SK-N-MC (cell line): ENCODE data around the gene LIN7A.
A peak's percentile ranks its signal among the peaks of the same experiment; 100 is the strongest.

ENCODE experiments used
- DNase-seq: peaks from one replicate; pipeline ENCODE4 v3.0.0-alpha.2; 2011; ENCODE audit warnings: low read depth, low spot score
- H3K27ac ChIP-seq: fragments of 200-600 bp; sonication (generic); 2 replicates; pipeline ENCODE4 v1.5.1; 2016; ENCODE audit warnings: mixed run types
- H3K36me3 ChIP-seq: fragments of 200-600 bp; sonication (generic); 2 replicates; pipeline ENCODE4 v1.6.1; 2017; ENCODE audit warnings: antibody characterized with exemption, low read length, mixed read lengths; ENCODE audit not compliant: insufficient read depth
- H3K4me3 ChIP-seq: fragments of 200-600 bp; sonication (generic); 2 replicates; pipeline ENCODE4 v1.5.1; 2016
- H3K9ac ChIP-seq: fragments of 200-600 bp; sonication (generic); 2 replicates; pipeline ENCODE4 v1.8.0; 2017; ENCODE audit warnings: mixed run types, mixed read lengths; ENCODE audit not compliant: insufficient read length
- H3K9me3 ChIP-seq: fragments of 200-600 bp; sonication (generic); 2 replicates; pipeline ENCODE4 v1.6.1; 2017; ENCODE audit warnings: low read depth, mild to moderate bottlenecking, antibody characterized with exemption, low read length, moderate library complexity, mixed read lengths
- EZH2 ChIP-seq: fragments of 200-600 bp; sonication (generic); IDR thresholded peaks from one replicate; pipeline ENCODE4 v1.6.1; 2017; ENCODE audit warnings: antibody characterized with exemption
- FOXP2 ChIP-seq: optimal IDR thresholded peaks from 2 replicates; pipeline ENCODE3; 2011; ENCODE audit warnings: mild to moderate bottlenecking, moderate library complexity; ENCODE audit not compliant: insufficient read depth; ENCODE audit errors: extremely low read length, control extremely low read depth
- POLR2AphosphoS5 ChIP-seq: IDR thresholded peaks from 2 replicates; pipeline ENCODE4 v1.6.1; 2012; ENCODE audit warnings: mild to moderate bottlenecking, low read depth, low read length, borderline replicate concordance

LIN7A gene

GRCh38 chr12:80778005-80778541 lies 159.7 kb downstream of the LIN7A start:
- peak overlapping the region; percentile 95 for H3K27ac ChIP-seq
- no peak; the same call in 1 of the 2 replicates for TF ChIP-seq POLR2AphosphoS5
- no peak for TF ChIP-seq FOXP2
- TF ChIP-seq EZH2 = no peak
- 0 out of 2 replicates have a peak, but pooled peaks cover 6% of the 10 kb centered on the region for H3K9me3 ChIP-seq
- H3K36me3 ChIP-seq = peaks cover 14% of the 10 kb centered on the region
- H3K4me3 ChIP-seq = no peak overlapping the region; the same call in 1 of the 2 replicates
- peak; percentile 83 for DNase-seq
- peak overlapping the region; percentile 62 for H3K9ac ChIP-seq

- TF ChIP-seq FOXP2 (no peak), EZH2 (no peak), POLR2AphosphoS5 (no peak)
- peak overlapping the region; percentile 11; the same call in 1 of the 2 replicates for H3K4me3 ChIP-seq
- H3K36me3 ChIP-seq = peaks cover 14% of the 10 kb centered on the region
- 0 out of 2 replicates have a peak, but pooled peaks cover 6% of the 10 kb centered on the region for H3K9me3 ChIP-seq
- H3K27ac ChIP-seq = peak overlapping the region; percentile 95
- no peak for DNase-seq
- H3K9ac ChIP-seq = peak overlapping the region; percentile 62
These were observed 160.1 kb downstream of the LIN7A start for GRCh38 chr12:80777587-80777986.

GRCh38 chr12:80776706-80777105 lies 161.0 kb downstream of the LIN7A start:
- H3K4me3 ChIP-seq = no peak overlapping the region
- H3K9me3 ChIP-seq = 0 out of 2 replicates have a peak, but pooled peaks cover 6% of the 10 kb centered on the region
- no peak for TF ChIP-seq EZH2
- no peak for TF ChIP-seq POLR2AphosphoS5
- TF ChIP-seq FOXP2 = no peak
- no peak overlapping the region for H3K9ac ChIP-seq
- H3K36me3 ChIP-seq = peaks cover 14% of the 10 kb centered on the region
- H3K27ac ChIP-seq = no peak overlapping the region
- DNase-seq = no peak

GRCh38 chr12:80770958-80771357 lies 166.8 kb downstream of the LIN7A start:
- H3K9me3 ChIP-seq = no peaks in the 10 kb centered on the region
- TF ChIP-seq POLR2AphosphoS5 (no peak), EZH2 (no peak), FOXP2 (no peak)
- no peak for DNase-seq
- H3K9ac ChIP-seq = no peak overlapping the region
- 0 out of 2 replicates have a peak, but pooled peaks cover under 1% of the 10 kb centered on the region for H3K36me3 ChIP-seq
- H3K4me3 ChIP-seq = no peak overlapping the region
- H3K27ac ChIP-seq = no peak overlapping the region

GRCh38 chr12:80769553-80770140 lies 168.1 kb downstream of the LIN7A start:
- H3K27ac ChIP-seq = no peak overlapping the region
- H3K4me3 ChIP-seq = no peak overlapping the region
- no peak overlapping the region for H3K9ac ChIP-seq
- H3K9me3 ChIP-seq = no peaks in the 10 kb centered on the region
- peak; percentile 82 for DNase-seq
- H3K36me3 ChIP-seq = no peaks in the 10 kb centered on the region
- peak; percentile 51; the same call in 1 of the 2 replicates for TF ChIP-seq POLR2AphosphoS5
- no peak for TF ChIP-seq EZH2

GRCh38 chr12:80766897-80767296 lies 170.8 kb downstream of the LIN7A start:
- H3K9ac ChIP-seq = no peak overlapping the region
- H3K27ac ChIP-seq = no peak overlapping the region
- no peak for TF ChIP-seq FOXP2
- no peak for TF ChIP-seq POLR2AphosphoS5
- TF ChIP-seq EZH2 = no peak
- no peaks in the 10 kb centered on the region for H3K9me3 ChIP-seq
- no peak overlapping the region for H3K4me3 ChIP-seq
- no peak for DNase-seq
- H3K36me3 ChIP-seq = no peaks in the 10 kb centered on the region

- Histone ChIP-seq H3K4me3 (no peak overlapping the region), H3K9me3 (no peaks in the 10 kb centered on the region), H3K27ac (no peak overlapping the region), H3K9ac (no peak overlapping the region), H3K36me3 (no peaks in the 10 kb centered on the region)
- no peak for TF ChIP-seq EZH2
- no peak for TF ChIP-seq FOXP2
- TF ChIP-seq POLR2AphosphoS5 = no peak
- no peak for DNase-seq
These were observed 171.5 kb downstream of the LIN7A start for GRCh38 chr12:80766210-80766609.

GRCh38 chr12:80763874-80764273 lies 173.9 kb downstream of the LIN7A start:
- Histone ChIP-seq H3K36me3 (no peaks in the 10 kb centered on the region), H3K27ac (no peak overlapping the region), H3K4me3 (0 out of 2 replicates have a peak overlapping the region, but pooled peaks have one; percentile 17), H3K9ac (peak overlapping the region; percentile 46), H3K9me3 (no peaks in the 10 kb centered on the region)
- DNase-seq = no peak
- TF ChIP-seq POLR2AphosphoS5 = no peak
- no peak for TF ChIP-seq EZH2
- no peak for TF ChIP-seq FOXP2

- no peaks in the 10 kb centered on the region for H3K36me3 ChIP-seq
- TF ChIP-seq EZH2 = no peak
- H3K4me3 ChIP-seq = no peak overlapping the region
- no peaks in the 10 kb centered on the region for H3K9me3 ChIP-seq
- H3K9ac ChIP-seq = no peak overlapping the region
- no peak overlapping the region for H3K27ac ChIP-seq
- no peak for DNase-seq
These were observed 175.9 kb downstream of the LIN7A start for GRCh38 chr12:80761838-80762237.
